Mucosa of stomach (tissue), 1 donor: Measurements from ENCODE around the gene CNDP1.

ENCODE experiments used
- H3K27me3 ChIP-seq: one replicate; pipeline ENCODE4 v1.7.0; 2013; ENCODE audit warnings: mild to moderate bottlenecking, low read length; ENCODE audit not compliant: control insufficient read depth, insufficient read depth
- H3K36me3 ChIP-seq: one replicate; pipeline ENCODE4 v1.7.0; 2013; ENCODE audit warnings: low read length; ENCODE audit not compliant: control insufficient read depth, insufficient read depth
- H3K4me1 ChIP-seq: one replicate; pipeline ENCODE4 v1.7.0; 2013; ENCODE audit warnings: mild to moderate bottlenecking, low read length; ENCODE audit not compliant: control insufficient read depth, insufficient read depth
- H3K4me3 ChIP-seq: one replicate; pipeline ENCODE4 v1.7.0; 2013; ENCODE audit warnings: low read length
- H3K9ac ChIP-seq: one replicate; pipeline ENCODE4 v1.7.0; 2013; ENCODE audit warnings: mild to moderate bottlenecking, low read length, moderate library complexity
- H3K9me3 ChIP-seq: one replicate; pipeline ENCODE4 v1.7.0; 2013; ENCODE audit warnings: mild to moderate bottlenecking, low read length, moderate library complexity; ENCODE audit not compliant: control insufficient read depth
- donor health status: Pancreatic carcinoma.

CNDP1 gene

DNA sequence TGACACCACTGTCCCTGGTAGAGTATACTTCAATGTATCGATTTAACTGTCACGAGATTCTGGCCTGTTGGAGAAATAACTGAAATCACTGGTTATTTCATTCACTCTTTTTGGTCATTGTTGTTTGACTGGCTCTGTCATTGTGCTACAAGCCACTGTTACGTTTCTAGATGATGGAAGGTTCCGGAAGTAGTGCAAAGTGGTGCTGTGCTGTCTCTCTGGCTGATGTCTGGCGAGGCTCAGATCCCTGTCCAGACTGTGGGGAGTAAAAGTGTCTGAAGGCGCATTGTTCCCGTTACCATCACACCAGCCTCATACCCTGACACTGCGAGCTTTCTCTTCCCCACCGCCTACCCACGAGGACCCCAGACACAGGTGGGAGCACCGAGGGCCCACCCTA lies 11.7 kb downstream of the CNDP1 start:
- H3K36me3 ChIP-seq = no peaks in the 10 kb centered on the region
- no peaks in the 10 kb centered on the region for H3K27me3 ChIP-seq
- peaks cover 35% of the 10 kb centered on the region for H3K4me1 ChIP-seq
- H3K9ac ChIP-seq = no peak overlapping the region
- H3K9me3 ChIP-seq = no peaks in the 10 kb centered on the region
- no peak overlapping the region for H3K4me3 ChIP-seq

- Histone ChIP-seq H3K9me3 (no peaks in the 10 kb centered on the region), H3K27me3 (no peaks in the 10 kb centered on the region), H3K36me3 (no peaks in the 10 kb centered on the region), H3K4me1 (peaks cover 26% of the 10 kb centered on the region), H3K4me3 (no peak overlapping the region), H3K9ac (no peak overlapping the region)
Observed at GRCh38 chr18:74546751-74547530, 12.6 kb downstream of the CNDP1 start.

DNA sequence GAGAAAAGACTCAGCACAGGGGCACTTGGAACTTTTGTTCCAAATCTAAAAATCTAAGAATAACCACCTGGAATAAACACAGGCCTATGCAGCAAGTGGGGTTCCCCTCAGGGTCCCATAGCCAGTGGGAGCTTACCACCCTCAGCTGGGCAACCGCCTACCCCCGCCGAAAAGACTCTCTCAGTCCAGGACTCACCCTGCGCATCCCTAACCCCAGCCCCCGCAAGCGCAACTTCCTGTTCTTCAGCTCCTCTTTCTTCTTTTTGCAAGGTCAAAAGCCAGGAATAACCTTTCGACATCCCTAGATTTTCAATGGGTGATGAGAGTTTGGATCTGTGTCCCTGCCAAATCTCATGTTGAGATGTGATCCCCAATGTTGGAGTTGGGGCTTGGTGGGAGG lies 13.6 kb downstream of the CNDP1 start:
- Histone ChIP-seq H3K9me3 (no peaks in the 10 kb centered on the region), H3K36me3 (no peaks in the 10 kb centered on the region), H3K9ac (no peak overlapping the region), H3K4me3 (no peak overlapping the region), H3K4me1 (peaks cover 17% of the 10 kb centered on the region), H3K27me3 (no peaks in the 10 kb centered on the region)

DNA sequence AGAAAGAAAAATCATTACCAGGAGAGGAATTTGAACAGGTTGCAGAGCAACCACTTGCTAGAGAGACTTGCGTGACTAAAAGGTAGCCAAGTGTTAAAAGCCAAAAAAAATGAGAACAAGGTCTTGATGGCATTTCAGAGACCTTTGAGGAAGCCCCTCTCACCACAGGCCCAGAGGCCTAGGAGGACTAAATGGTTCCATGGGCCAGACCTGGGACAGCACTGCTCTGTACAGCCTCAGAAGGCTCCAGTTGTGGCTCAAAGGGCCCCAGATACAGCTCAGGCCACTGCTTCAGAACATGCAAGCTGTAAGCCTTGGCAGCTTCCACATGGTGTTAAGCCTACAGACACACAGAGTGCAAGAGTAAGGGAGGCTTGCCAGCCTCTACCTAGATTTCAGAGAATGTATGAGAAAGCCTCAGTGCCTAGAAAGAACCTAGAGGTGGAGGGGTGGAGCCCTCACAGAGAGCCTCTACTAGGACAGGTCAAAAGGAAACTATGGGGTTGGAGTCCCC lies 15.3 kb downstream of the CNDP1 start:
- no peak overlapping the region for H3K9ac ChIP-seq
- no peaks in the 10 kb centered on the region for H3K27me3 ChIP-seq
- H3K4me3 ChIP-seq = no peak overlapping the region

DNA sequence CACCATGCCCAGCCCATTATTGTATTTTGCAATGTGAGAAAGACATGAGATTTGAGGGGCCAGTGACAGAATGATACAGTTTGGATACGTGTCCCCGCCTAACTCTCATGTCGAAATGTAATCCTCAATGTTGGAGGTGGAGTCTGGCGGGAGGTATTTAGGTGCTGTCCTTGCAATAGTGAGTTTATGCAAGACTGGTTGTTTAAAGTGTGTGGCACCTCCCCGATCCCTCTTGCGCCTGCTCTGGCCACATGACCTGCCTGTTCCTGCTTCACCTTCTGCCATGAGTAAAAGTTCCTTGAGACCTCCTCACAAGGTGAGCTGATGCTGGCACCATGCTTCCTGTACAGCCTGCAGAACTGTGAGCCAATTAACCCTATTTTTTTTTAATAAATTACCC lies 16.6 kb downstream of the CNDP1 start:
- Histone ChIP-seq H3K27me3 (no peaks in the 10 kb centered on the region), H3K4me3 (no peak overlapping the region), H3K9me3 (no peaks in the 10 kb centered on the region), H3K4me1 (peaks cover 15% of the 10 kb centered on the region), H3K9ac (no peak overlapping the region), H3K36me3 (no peaks in the 10 kb centered on the region)

More for the DNA sequence above, 15.3 kb downstream of the CNDP1 start:
- H3K9me3 ChIP-seq = no peaks in the 10 kb centered on the region
- H3K36me3 ChIP-seq = no peaks in the 10 kb centered on the region
- peaks cover 15% of the 10 kb centered on the region for H3K4me1 ChIP-seq

GRCh38 chr18:74551452-74551851 lies 17.2 kb downstream of the CNDP1 start:
- no peaks in the 10 kb centered on the region for H3K36me3 ChIP-seq
- H3K27me3 ChIP-seq = no peaks in the 10 kb centered on the region
- H3K9ac ChIP-seq = no peak overlapping the region
- H3K4me3 ChIP-seq = no peak overlapping the region
- no peaks in the 10 kb centered on the region for H3K9me3 ChIP-seq
- peaks cover 11% of the 10 kb centered on the region for H3K4me1 ChIP-seq

- Histone ChIP-seq H3K9ac (no peak overlapping the region), H3K27me3 (no peaks in the 10 kb centered on the region), H3K36me3 (no peaks in the 10 kb centered on the region), H3K9me3 (no peaks in the 10 kb centered on the region), H3K4me1 (peaks cover 6% of the 10 kb centered on the region), H3K4me3 (no peak overlapping the region)
Observed at GRCh38 chr18:74551936-74552555, 17.7 kb downstream of the CNDP1 start.

DNA sequence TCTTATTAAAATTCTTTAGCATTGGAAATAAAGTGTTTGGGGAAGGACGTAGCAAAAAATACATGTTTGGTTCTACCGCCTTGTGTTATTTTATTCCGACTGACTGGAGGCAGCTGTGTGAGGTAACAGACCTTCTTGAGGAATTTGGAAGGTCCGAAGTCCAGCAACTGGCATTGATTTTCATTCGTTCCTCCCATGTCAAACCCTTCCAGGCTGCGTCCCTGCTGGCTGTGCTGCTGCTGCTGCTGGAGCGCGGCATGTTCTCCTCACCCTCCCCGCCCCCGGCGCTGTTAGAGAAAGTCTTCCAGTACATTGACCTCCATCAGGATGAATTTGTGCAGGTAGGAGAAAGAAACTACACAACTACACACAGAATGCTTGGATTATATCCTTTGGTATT lies 21.8 kb downstream of the CNDP1 start:
- no peaks in the 10 kb centered on the region for H3K27me3 ChIP-seq
- H3K4me1 ChIP-seq = no peaks in the 10 kb centered on the region
- no peaks in the 10 kb centered on the region for H3K36me3 ChIP-seq
- H3K9ac ChIP-seq = no peak overlapping the region
- no peaks in the 10 kb centered on the region for H3K9me3 ChIP-seq
- no peak overlapping the region for H3K4me3 ChIP-seq

GRCh38 chr18:74558096-74558495 lies 23.8 kb downstream of the CNDP1 start:
- Histone ChIP-seq H3K4me3 (no peak overlapping the region), H3K9ac (no peak overlapping the region), H3K27me3 (no peaks in the 10 kb centered on the region), H3K36me3 (no peaks in the 10 kb centered on the region), H3K4me1 (peaks cover 11% of the 10 kb centered on the region), H3K9me3 (no peaks in the 10 kb centered on the region)

GRCh38 chr18:74562131-74562730 lies 27.9 kb downstream of the CNDP1 start:
- H3K9me3 ChIP-seq = no peaks in the 10 kb centered on the region
- no peaks in the 10 kb centered on the region for H3K36me3 ChIP-seq
- H3K9ac ChIP-seq = no peak overlapping the region
- no peaks in the 10 kb centered on the region for H3K27me3 ChIP-seq
- H3K4me1 ChIP-seq = peaks cover 29% of the 10 kb centered on the region
- H3K4me3 ChIP-seq = no peak overlapping the region

DNA sequence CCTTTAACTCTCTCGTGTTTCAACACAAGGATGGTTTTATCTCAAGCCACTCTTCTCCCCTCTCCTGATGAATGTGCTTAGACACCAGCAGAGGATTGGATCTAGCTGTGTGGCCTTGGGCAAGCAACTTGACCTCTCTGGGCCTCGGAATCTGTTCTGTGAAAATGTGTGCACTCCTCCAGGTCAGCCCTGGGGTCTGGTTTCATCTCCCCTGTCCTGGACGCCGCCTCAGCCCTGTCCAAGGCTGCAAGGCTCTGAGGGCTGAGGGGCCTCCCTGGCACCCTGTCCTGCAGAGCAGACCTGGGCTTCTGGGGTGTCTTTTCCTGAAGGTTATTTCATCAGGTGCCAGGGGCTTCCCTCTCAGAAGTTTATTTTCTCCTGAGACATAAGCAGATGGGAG lies 28.5 kb downstream of the CNDP1 start:
- H3K4me3 ChIP-seq = no peak overlapping the region
- H3K9me3 ChIP-seq = no peaks in the 10 kb centered on the region
- H3K4me1 ChIP-seq = peaks cover 29% of the 10 kb centered on the region
- H3K27me3 ChIP-seq = no peaks in the 10 kb centered on the region
- H3K36me3 ChIP-seq = no peaks in the 10 kb centered on the region
- no peak overlapping the region for H3K9ac ChIP-seq

- Histone ChIP-seq H3K9me3 (no peaks in the 10 kb centered on the region), H3K4me1 (peaks cover 29% of the 10 kb centered on the region), H3K9ac (no peak overlapping the region), H3K36me3 (no peaks in the 10 kb centered on the region), H3K27me3 (no peaks in the 10 kb centered on the region), H3K4me3 (no peak overlapping the region)
Observed at GRCh38 chr18:74563999-74564398, 29.7 kb downstream of the CNDP1 start.
